Aorta (tissue), 5 donors: ENCODE measurements around the gene ADAM29. TPM values are rescaled to one million over a fixed set of nuclear protein-coding genes. Genes with fewer than 3 reads are reported as not detected.

Source experiments
- ATAC-seq: fragments of 200-7000 bp; cut with Tn5 transposase; one replicate; pipeline ENCODE4 v1.9.1; 2022; ENCODE audit warnings: moderate library complexity; ENCODE audit not compliant: low FRiP score
- DNase-seq, 2 donors: peaks; one replicate each; pipeline ENCODE4 v3.0.0-alpha.2; 2020
- H3K27ac ChIP-seq, 2 donors: one replicate each; pipeline ENCODE4 v1.5.1; 2013; ENCODE audit warnings: low read length in 2 of 2, mild to moderate bottlenecking in 2 of 2, moderate library complexity in 2 of 2, control low read depth in 1 of 2, inconsistent platforms in 1 of 2, low read depth in 1 of 2
- H3K27me3 ChIP-seq, 2 donors: one replicate each; pipeline ENCODE4 v1.6.1; 2013; ENCODE audit warnings: control low read depth in 1 of 2, low read length in 1 of 2, mild to moderate bottlenecking in 1 of 2, moderate library complexity in 1 of 2; ENCODE audit not compliant: insufficient read depth in 2 of 2, control insufficient read depth in 1 of 2
- H3K36me3 ChIP-seq, 2 donors: one replicate each; pipeline ENCODE4 v1.6.1; 2013; ENCODE audit warnings: control low read depth in 1 of 2, low read length in 1 of 2, mild to moderate bottlenecking in 1 of 2; ENCODE audit not compliant: insufficient read depth in 2 of 2, control insufficient read depth in 1 of 2
- H3K4me1 ChIP-seq, 2 donors: one replicate each; pipeline ENCODE4 v1.6.1; 2013; ENCODE audit warnings: low read length in 2 of 2, control low read depth in 1 of 2, mild to moderate bottlenecking in 1 of 2, moderate library complexity in 1 of 2; ENCODE audit not compliant: insufficient read depth in 2 of 2, control insufficient read depth in 1 of 2
- H3K4me3 ChIP-seq, 2 donors: one replicate each; pipeline ENCODE4 v1.5.1; 2013; ENCODE audit warnings: low read length in 2 of 2, control low read depth in 1 of 2, mild to moderate bottlenecking in 1 of 2
- H3K9me3 ChIP-seq: one replicate; pipeline ENCODE4 v1.6.1; 2013; ENCODE audit warnings: mild to moderate bottlenecking, low read length; ENCODE audit not compliant: control insufficient read depth
- WGBS, 2 donors: extraction: QIAGEN DNeasy Blood & Tissue Kit; methylation state at CpG; one replicate each; pipeline ENCODE4 v1.1.7; 2013; 5-methylcytosine and 5-hydroxymethylcytosine counted together
- intact Hi-C, 2 donors: fragments of 100-400 bp; cut with DNase I; formaldehyde crosslinking; loops; one replicate each; pipeline versions ENCODE4 v1.14.2 to v1.15.0; 2022
- polyA plus RNA-seq, 2 donors: library from polyadenylated mRNA; stranded (reverse); fragments of 200-250 nt; gene quantifications; one replicate each; pipeline ENCODE4 v1.2.3, GENCODE V29; 2013
- total RNA-seq, 2 donors: library from RNA; stranded (reverse); fragmentation: NEBNext Ultra II Directional; extraction: Animal tissue kit (Norgen Biotek cat#: 25700); gene quantifications; one replicate each; pipeline ENCODE4 v1.2.1, GENCODE V29; 2021
- donor health status: healthy with polysubstance abuse.
- donor health status: Bipolar disorder and iron deficiency.
- donor health status: DM: no; HTN: no; CAD: no.
- donor health status: DM: no; HTN: no; CAD: no.
- donor health status: DM: yes; HTN: yes; CAD: no.

ADAM29 gene
- total and polyA plus RNA-seq, 4 donors, result not detected

- H3K4me3 ChIP-seq, result no peak overlapping the region
- H3K9me3 ChIP-seq, result no peaks in the 10 kb centered on the region
- H3K27me3 ChIP-seq, result no peaks in the 10 kb centered on the region
- intact Hi-C loops, result no loop called here
- no peaks in the 10 kb centered on the region for H3K4me1 ChIP-seq
- DNase-seq (no peak), ATAC-seq (no peak)
- no peak overlapping the region for H3K27ac ChIP-seq
- H3K36me3 ChIP-seq, result no peaks in the 10 kb centered on the region
Measured at GRCh38 chr4:174907508-174907907, 10.7 kb upstream of the ADAM29 start.

DNA sequence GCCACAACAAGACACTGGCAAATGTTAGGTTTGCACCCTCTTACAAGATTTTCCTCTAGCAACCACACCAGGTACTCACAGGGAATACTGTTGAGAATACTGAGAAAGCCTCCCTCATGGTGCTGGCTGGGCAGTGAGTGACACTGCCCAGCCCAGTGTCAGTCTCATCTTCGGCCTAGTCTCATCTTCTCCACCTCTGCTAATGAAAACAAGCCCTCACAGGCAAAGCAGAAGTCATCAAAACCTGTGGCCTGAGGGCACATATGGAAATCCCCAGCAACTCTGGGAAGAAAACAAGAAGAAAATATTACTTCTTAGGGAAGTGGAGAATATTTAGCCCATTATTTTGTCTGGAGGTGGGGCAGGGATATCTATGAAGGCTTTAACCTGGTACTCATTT is 7.9 kb upstream of the ADAM29 start:
- intact Hi-C loops, result no loop called here
- WGBS, 2 donors, result 81 to 89% methylated on average over 1 of the region's 1 CpG
- no peaks in the 10 kb centered on the region for H3K9me3 ChIP-seq
- DNase-seq (no peak), ATAC-seq (no peak)
- no peaks in the 10 kb centered on the region for H3K36me3 ChIP-seq
- no peaks in the 10 kb centered on the region for H3K27me3 ChIP-seq
- H3K27ac ChIP-seq, result no peak overlapping the region
- no peaks in the 10 kb centered on the region for H3K4me1 ChIP-seq
- no peak overlapping the region for H3K4me3 ChIP-seq

DNA sequence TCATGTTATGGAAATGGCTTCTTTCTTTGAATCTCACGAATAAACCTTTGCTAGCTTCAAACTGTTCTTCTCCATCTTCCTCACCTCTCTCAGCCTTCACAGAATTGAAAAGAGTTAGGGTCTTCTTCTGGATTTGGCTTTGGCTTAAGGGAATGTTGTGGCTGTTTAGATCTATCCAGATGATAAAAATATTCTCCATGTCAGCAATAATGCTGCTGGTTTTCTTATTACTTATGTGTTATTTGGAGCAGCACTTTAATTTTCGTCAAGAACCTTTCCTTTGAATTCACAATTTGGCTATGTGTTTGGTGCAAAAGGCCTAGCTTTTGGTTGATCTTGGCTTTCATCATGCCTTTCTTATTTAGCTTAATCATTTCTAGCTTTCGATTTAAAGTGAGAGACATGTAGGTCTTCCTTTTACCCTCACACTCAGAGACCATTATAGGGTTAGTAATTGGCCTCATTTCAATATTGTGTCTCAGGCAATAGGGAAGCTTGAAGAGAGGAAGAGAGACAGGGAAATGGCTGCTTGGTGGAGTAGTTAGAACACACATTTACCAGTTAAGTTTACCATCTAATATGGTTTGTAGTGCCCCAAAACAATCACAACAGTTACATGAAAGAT is 5.1 kb upstream of the ADAM29 start:
- ATAC-seq (no peak), DNase-seq (no peak)
- no peaks in the 10 kb centered on the region for H3K4me1 ChIP-seq
- intact Hi-C loops, result no loop called here
- no peaks in the 10 kb centered on the region for H3K27me3 ChIP-seq
- no peak overlapping the region for H3K4me3 ChIP-seq
- WGBS, 2 donors, result 84% methylated on average over 3 of the region's 3 CpGs
- H3K27ac ChIP-seq, result no peak overlapping the region
- H3K9me3 ChIP-seq, result no peaks in the 10 kb centered on the region
- H3K36me3 ChIP-seq, result no peaks in the 10 kb centered on the region

GRCh38 chr4:174919886-174920423 is 1.8 kb downstream of the ADAM29 start:
- no peak overlapping the region for H3K4me3 ChIP-seq
- intact Hi-C loops, result no loop called here
- no peaks in the 10 kb centered on the region for H3K4me1 ChIP-seq
- ATAC-seq (no peak), DNase-seq (no peak)
- H3K9me3 ChIP-seq, result no peaks in the 10 kb centered on the region
- no peaks in the 10 kb centered on the region for H3K36me3 ChIP-seq
- no peaks in the 10 kb centered on the region for H3K27me3 ChIP-seq
- H3K27ac ChIP-seq, result no peak overlapping the region
- WGBS, 2 donors, result 85 to 89% methylated on average over 2 of the region's 2 CpGs

- Histone ChIP-seq H3K4me3 (no peak overlapping the region), H3K4me1 (no peaks in the 10 kb centered on the region), H3K27me3 (no peaks in the 10 kb centered on the region), H3K36me3 (no peaks in the 10 kb centered on the region), H3K9me3 (no peaks in the 10 kb centered on the region), H3K27ac (no peak overlapping the region)
- WGBS, 2 donors, result 89 to 91% methylated on average over 3 of the region's 3 CpGs
- ATAC-seq, result no peak
- intact Hi-C loops, result no loop called here
- no peak for DNase-seq
Measured at GRCh38 chr4:174926958-174927357, 8.8 kb downstream of the ADAM29 start.

- DNase-seq, result no peak
- H3K9me3 ChIP-seq, result no peaks in the 10 kb centered on the region
Measured at GRCh38 chr4:174928174-174928573, 10.0 kb downstream of the ADAM29 start.

GRCh38 chr4:174928575-174929253 is 10.6 kb downstream of the ADAM29 start:
- intact Hi-C loops, result no loop called here
- H3K27ac ChIP-seq, result no peak overlapping the region
- H3K9me3 ChIP-seq, result no peaks in the 10 kb centered on the region
- no peak overlapping the region for H3K4me3 ChIP-seq
- H3K36me3 ChIP-seq, result no peaks in the 10 kb centered on the region
- H3K27me3 ChIP-seq, result no peaks in the 10 kb centered on the region
- WGBS, 2 donors, result 80 to 82% methylated on average over 4 of the region's 4 CpGs
- H3K4me1 ChIP-seq, result no peaks in the 10 kb centered on the region
- no peak for ATAC-seq
- no peak for DNase-seq

More at GRCh38 chr4:174928174-174928573, 10.0 kb downstream of the ADAM29 start:
- Histone ChIP-seq H3K4me3 (no peak overlapping the region), H3K4me1 (no peaks in the 10 kb centered on the region), H3K27ac (no peak overlapping the region), H3K27me3 (no peaks in the 10 kb centered on the region), H3K36me3 (no peaks in the 10 kb centered on the region)
- no peak for ATAC-seq
- WGBS, 2 donors, result 92 to 97% methylated on average over 6 of the region's 6 CpGs
- intact Hi-C loops, result no loop called here

DNA sequence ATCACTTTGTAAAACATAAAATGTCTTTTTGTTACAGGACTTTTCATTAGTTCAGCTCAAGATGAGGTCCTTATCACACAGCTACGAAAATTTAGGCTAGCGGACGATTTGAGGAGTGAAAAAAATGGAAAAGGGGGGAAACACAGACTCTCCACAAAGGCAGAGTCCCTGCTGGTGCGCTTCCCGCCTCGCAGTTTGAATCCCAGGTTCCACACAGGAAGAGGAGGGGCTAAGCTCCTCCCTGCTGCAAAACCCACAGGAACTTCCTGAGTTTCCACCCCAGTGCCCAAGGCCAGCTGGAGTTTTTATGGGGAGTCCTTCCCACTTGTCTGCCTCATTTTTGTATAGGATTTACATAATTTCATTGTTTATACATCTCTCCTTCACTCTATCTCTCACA is 11.2 kb downstream of the ADAM29 start:
- no peaks in the 10 kb centered on the region for H3K9me3 ChIP-seq
- H3K27ac ChIP-seq, result no peak overlapping the region
- H3K36me3 ChIP-seq, result no peaks in the 10 kb centered on the region
- DNase-seq (no peak), ATAC-seq (no peak)
- no peaks in the 10 kb centered on the region for H3K4me1 ChIP-seq
- no peak overlapping the region for H3K4me3 ChIP-seq
- WGBS, 2 donors, result 95 to 96% methylated on average over 6 of the region's 6 CpGs
- no peaks in the 10 kb centered on the region for H3K27me3 ChIP-seq
- intact Hi-C loops, result no loop called here

DNA sequence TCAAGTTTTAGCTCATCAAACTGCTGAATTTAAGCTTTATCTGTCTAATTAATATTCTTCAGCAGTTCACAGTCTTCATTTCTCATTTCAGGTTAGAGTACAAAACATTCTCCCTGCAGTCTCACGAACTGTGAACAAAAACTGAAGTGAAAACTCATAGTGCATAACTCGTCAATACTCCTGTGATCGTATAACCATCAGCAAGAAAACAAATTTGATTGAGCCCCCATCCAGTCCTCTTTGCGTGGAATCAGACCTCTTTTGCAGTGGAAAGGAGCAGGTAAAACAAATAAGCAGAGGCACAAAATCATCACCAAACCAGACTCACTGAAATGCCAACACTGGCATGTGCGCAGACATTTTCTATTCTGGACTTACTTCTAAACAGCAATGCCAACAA is 12.7 kb downstream of the ADAM29 start:
- Histone ChIP-seq H3K4me1 (no peaks in the 10 kb centered on the region), H3K4me3 (no peak overlapping the region), H3K27me3 (no peaks in the 10 kb centered on the region), H3K27ac (no peak overlapping the region), H3K36me3 (no peaks in the 10 kb centered on the region), H3K9me3 (no peaks in the 10 kb centered on the region)
- intact Hi-C loops, result no loop called here
- 78 to 79% methylated on average over 5 of the region's 5 CpGs for WGBS, 2 donors
- no peak for ATAC-seq
- DNase-seq, result no peak
